NT2/D1 (cell line): ENCODE measurements around the gene IL12RB1.

Experiments used
- SUZ12 ChIP-seq: IDR thresholded peaks from 2 replicates; pipeline ENCODE4 v1.6.1; 2011; ENCODE audit not compliant: insufficient read length, insufficient read depth; ENCODE audit errors: extremely low read depth
- YY1 ChIP-seq: IDR thresholded peaks from 2 replicates; pipeline ENCODE4 v1.6.1; 2011; ENCODE audit not compliant: insufficient read length, insufficient read depth
- ZNF274 ChIP-seq: IDR thresholded peaks from 2 replicates; pipeline ENCODE4 v1.6.1; 2011; ENCODE audit warnings: mild to moderate bottlenecking, low read depth, low read length

DNA sequence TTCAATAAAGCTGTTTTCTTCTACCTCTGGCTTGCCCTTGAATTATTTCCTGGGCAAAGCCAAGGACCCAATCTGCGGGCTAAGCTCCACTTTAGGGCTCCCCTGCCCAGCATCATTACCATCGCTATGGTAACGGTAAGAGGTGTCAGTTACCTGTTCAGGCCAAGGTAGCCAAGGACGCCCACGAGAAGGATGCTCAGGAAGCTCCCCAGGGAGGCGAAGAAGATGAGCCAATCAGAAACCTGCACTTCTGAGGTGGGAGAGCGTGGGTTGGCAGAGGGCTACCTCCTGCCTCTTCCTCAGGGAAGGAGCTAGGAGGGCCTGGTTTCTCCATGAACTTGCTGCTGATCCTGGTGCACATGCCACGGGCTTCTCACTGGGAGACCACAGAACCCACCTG is 24.7 kb downstream of the IL12RB1 start:
- no peak for TF ChIP-seq ZNF274
- TF ChIP-seq SUZ12: no peak
- no peak for TF ChIP-seq YY1
